Lung microvascular endothelial cell (primary cell): ENCODE data around the gene VIL1. TPM values are rescaled to one million over a fixed set of nuclear protein-coding genes. Genes with fewer than 3 reads are reported as not detected.

ENCODE experiments used
- DNase-seq, 2 donors: peaks; one replicate each; pipeline versions ENCODE4 v3.0.0 to v3.0.0-alpha.2; 2010; ENCODE audit warnings: low read depth in 2 of 2
- total RNA-seq: library from RNA; depleted of rRNA; stranded (reverse); fragments of >200 nt; gene quantifications from 2 replicates; pipeline ENCODE4 v1.2.1, GENCODE V29; 2014

Gene VIL1
- total RNA-seq, 1 donor from 2014 or later, result not detected

GRCh38 chr2:218485986-218486667 lies 67.2 kb downstream of the VIL1 start:
- DNase-seq, result no peak

DNA sequence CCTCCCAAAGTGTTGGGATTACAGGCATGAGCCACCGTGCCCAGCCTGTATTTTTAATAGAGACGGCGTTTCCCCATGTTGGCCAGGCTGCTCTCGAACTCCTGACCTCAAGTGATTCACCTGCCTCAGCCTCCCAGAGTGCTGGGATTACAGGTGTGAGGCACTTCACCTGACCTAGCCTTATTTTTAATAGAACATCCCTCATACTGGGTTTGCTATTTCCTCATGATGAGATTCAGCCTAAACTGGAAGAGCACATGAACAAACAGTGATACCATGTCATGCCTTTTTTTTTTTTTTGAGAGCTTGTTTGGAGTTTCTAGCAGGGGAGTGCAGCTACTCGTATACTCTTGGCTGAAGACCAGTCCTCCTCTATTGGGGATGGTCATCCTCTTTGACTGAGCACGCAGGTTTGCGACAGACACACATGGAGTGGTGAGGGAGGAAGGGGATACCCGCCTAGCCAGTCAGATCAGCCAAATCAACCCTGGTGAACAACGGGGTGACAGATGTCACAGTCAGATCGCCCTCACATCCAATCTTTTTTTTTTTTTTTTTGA lies 81.7 kb downstream of the VIL1 start:
- no peak for DNase-seq

DNA sequence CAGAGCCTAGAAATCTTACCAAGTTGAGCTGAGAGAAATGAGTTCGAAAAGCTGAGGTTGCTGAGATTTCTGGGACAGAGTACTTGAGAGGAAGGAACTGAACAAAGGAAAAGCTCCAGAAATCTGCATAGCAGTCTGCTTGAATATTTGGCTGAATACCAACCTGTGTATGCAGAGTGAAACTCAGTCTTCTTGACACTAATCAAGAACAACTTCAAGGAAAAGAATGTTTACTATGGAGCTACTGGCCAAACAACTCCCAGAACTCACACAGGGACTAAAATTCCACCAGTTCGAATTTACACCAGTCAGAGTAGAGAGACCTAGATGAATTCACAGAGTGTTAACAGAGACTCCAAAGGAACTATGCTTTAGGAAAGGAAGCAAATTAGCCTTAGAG lies 82.7 kb downstream of the VIL1 start:
- DNase-seq, result peak; percentile 2 to 81

Other genes with a start within 250 kb of the VIL1 start
- gene ARPC2, start 201.9 kb upstream of the VIL1 start, total RNA-seq, result 213 and 281 TPM in 2 replicates
- under 0.01 TPM in 1 of 2 replicates, not detected in the other for gene GPBAR1, start 158.1 kb upstream of the VIL1 start, total RNA-seq
- 111 and 116 TPM in 2 replicates for gene AAMP, start 149.0 kb upstream of the VIL1 start, total RNA-seq
- 19.2 and 20.0 TPM in 2 replicates for gene PNKD, start 148.6 kb upstream of the VIL1 start, total RNA-seq
- 109 and 180 TPM in 2 replicates for gene TMBIM1, start 126.6 kb upstream of the VIL1 start, total RNA-seq
- not detected in 2 replicates for gene CATIP, start 62.3 kb upstream of the VIL1 start, total RNA-seq
- under 0.01 and 0.20 TPM in 2 replicates for gene SLC11A1, start 36.9 kb upstream of the VIL1 start, total RNA-seq
- gene CTDSP1, start 19.3 kb upstream of the VIL1 start, total RNA-seq, result 41.2 and 78.4 TPM in 2 replicates
- gene USP37, start 149.2 kb downstream of the VIL1 start, total RNA-seq, result 4.8 and 8.9 TPM in 2 replicates
- 35.7 and 38.3 TPM in 2 replicates for gene CNOT9, start 149.7 kb downstream of the VIL1 start, total RNA-seq
- 0.40 and 1.7 TPM in 2 replicates for gene PLCD4, start 188.8 kb downstream of the VIL1 start, total RNA-seq
- gene ZNF142, start 240.5 kb downstream of the VIL1 start, total RNA-seq, result 3.3 and 6.2 TPM in 2 replicates
- gene BCS1L, start 240.6 kb downstream of the VIL1 start, total RNA-seq, result 19.2 and 24.4 TPM in 2 replicates